GM19372 (cell line): ENCODE results near the gene RNF168.
"Not testable (repeated sequence)": the region's sequence is repeated elsewhere in the genome, so short reads cannot be mapped to it uniquely, and the experiment has no call there.

ENCODE experiments used
- ATAC-seq: cut with Tn5 transposase; IDR thresholded peaks from one replicate; pipeline ENCODE4 v1.9.1; 2021; ENCODE audit warnings: mild to moderate bottlenecking, low read depth, moderate library complexity; ENCODE audit not compliant: unreplicated experiment

The RNF168 gene

GRCh38 chr3:196517162-196517800 lies 13.7 kb upstream of the RNF168 start:
- ATAC-seq, result no peak

DNA sequence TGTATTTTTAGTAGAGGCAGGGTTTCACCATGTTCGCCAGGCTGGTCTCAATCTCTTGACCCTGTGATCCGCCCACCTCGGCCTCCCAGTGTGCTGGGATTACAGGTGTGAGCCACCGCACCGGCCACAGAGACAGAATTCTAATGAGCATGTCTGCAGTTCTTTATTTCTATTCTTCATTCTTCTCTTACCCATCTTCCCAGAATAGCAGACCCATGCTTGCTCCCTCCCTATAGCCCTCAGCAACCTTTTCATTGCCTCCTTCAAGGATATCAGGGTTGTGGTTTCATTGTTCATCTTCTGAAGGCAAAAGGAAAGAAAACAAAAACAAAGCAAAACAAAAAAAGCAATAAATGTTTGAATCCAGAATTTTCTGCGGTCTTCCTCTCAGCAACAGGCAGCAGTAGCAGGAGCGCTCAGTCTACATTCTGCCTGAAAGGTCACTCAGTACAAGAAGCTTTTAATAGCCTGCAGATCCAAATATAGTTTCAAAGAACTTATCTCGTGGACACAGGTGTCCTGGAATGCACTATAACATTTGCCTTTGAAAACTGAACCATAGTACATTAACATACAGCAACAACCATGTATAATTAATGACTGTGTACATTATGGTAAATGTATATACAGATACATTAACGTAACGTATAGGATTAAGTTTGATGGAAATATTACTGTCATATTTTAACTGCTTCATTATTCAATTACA lies 11.5 kb upstream of the RNF168 start, which contains the start of gene SMCO1:
Gene SMCO1, minus strand, starts transcription at position 434 of the 709 bp plus-strand sequence. Its CDS starts 137 bp downstream, at position 297.
- ATAC-seq, result no peak

- ATAC-seq, result no peak
Measured at GRCh38 chr3:196514350-196514716, 10.8 kb upstream of the RNF168 start.

- ATAC-seq, result no peak
Measured at GRCh38 chr3:196513697-196514349, 10.3 kb upstream of the RNF168 start.

DNA sequence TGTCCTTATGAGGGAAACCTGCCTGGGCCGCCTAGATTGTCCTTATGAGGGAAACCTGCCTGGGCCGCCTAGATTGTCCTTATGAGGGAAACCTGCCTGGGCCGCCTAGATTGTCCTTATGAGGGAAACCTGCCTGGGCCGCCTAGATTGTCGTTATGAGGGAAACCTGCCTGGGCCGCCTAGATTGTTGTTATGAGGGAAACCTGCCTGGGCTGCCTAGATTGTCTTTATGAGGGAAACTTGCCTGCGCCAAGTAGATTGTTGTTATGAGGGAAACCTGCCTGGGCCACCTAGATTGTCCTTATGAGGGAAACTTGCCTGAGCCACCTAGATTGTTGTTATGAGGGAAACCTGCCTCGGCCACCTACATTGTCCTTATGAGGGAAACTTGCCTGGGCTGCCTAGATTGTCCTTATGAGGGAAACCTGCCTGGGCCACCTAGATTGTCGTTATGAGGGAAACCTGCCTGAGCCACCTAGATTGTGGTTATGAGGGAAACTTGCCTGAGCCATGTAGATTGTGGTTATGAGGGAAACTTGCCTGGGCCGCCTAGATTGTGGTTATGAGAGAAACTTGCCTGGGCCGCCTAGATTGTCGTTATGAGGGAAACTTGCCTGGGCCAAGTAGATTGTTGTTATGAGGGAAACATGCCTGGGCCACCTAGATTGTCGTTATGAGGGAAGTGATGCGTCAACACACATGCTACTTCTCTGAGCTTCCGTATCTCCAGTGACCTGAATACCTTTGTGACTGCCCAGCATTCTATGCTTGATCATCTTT lies 8.3 kb upstream of the RNF168 start:
- ATAC-seq, result not testable (repeated sequence)

- not testable (repeated sequence) for ATAC-seq
Measured at GRCh38 chr3:196511108-196511507, 7.5 kb upstream of the RNF168 start.

DNA sequence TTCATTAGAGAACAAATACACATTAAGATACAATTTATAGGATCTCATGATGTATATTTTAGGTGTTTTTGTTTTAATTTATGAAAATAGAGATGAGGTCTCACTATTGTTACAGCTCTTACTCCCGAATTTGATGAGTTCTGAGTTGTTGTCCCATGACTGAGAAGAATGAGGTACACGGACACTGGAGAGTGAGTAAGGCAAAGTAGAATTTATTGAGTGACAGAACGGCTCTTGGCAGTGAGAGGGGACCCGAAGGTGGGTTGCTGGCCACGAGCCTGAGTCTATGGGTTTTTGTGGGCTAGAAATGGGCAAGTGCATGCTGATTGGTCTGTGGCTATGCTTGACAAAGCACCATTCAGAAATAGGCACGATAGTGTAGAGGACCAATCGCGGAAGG lies 3.1 kb upstream of the RNF168 start:
- no peak for ATAC-seq

- no peak for ATAC-seq
Measured at GRCh38 chr3:196504556-196504955, 988 bp upstream of the RNF168 start.

GRCh38 chr3:196504077-196504398 lies 470 bp upstream of the RNF168 start:
- ATAC-seq, result not testable (repeated sequence)

DNA sequence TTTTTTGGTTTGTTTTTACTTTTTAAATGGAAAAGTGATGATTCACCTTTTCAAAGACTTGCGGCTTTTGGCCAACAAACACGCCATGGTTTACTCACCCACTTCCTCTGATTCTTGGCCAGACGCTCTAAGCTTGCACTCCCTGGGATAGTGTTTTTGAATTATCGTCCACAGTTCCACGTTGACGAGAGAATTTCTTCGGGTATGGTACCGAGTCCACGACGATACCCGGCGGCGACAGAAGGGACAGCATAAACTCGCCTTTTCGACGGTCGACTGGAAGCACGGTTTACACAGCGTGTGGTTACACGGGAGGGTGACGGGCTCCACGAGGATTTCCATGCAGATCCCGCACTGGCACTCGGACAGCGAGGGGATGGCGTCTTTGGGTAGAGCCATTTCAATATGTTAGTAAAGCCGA lies 783 bp downstream of the RNF168 start:
- no peak for ATAC-seq

GRCh38 chr3:196501316-196502044 lies 2.1 kb downstream of the RNF168 start:
- no peak for ATAC-seq

GRCh38 chr3:196499807-196500524 lies 3.6 kb downstream of the RNF168 start:
- no peak for ATAC-seq

- ATAC-seq, result no peak
Measured at GRCh38 chr3:196499061-196499460, 4.5 kb downstream of the RNF168 start.

DNA sequence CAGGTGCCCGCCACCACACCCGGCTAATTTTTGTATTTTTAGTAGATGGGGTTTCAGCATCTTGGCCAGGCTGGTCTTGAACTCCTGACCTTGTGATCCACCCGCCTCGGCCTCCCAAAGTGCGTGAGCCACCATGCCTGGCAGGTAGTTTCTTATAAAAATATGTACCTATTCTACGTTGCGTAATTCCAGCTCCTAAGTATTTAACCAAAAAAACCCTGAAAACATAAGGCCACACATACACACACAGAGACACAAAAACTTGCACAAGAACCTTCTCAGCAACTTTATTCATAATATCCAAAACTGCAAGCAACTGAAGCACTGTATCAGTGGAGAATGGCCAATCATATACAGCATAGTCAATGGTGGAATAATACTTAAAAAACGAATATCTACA lies 5.3 kb downstream of the RNF168 start:
- no peak for ATAC-seq

- ATAC-seq, result no peak
Measured at GRCh38 chr3:196496183-196496582, 7.4 kb downstream of the RNF168 start.

DNA sequence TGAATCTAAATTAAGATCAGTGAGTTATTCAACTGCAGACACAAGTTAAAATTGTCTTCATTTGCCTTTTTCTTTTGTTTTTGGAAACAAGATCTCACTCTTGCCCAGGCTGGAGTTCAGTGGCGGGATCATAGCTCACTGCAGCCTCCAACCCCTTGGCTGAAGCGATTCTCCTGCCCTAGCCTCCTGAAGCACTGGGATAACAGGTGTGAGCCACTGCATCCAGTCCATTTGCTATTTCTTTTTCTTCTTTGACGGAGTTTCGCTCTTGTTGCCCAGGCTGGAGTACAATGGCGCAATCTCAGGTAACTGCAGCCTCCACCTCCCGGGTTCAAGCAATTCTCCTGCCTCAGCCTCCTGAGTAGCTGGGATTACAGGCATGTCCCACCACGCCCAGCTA lies 10.3 kb downstream of the RNF168 start:
- no peak for ATAC-seq

DNA sequence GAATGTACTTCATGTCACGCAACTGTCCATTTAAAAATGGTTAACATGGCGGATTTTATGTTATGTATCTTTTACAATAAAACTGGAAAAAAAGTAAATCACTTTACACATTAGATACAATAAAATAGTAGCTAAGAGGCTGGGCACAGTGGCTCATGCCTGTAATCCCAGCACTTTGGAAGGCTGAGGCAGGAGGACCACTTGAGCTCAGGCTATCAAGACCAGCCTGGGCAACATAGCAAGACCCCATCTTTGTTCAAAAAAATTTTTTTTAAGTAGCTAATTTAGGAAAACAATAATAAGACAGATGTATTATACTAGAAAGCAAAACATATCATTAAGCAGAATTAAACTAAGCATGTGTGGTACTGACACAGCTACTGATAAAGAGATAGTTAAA lies 11.5 kb downstream of the RNF168 start:
- ATAC-seq, result no peak

GRCh38 chr3:196489747-196490146 lies 13.8 kb downstream of the RNF168 start:
- ATAC-seq, result no peak

- ATAC-seq, result no peak
Measured at GRCh38 chr3:196486263-196486662, 17.3 kb downstream of the RNF168 start.

- no peak for ATAC-seq
Measured at GRCh38 chr3:196477678-196478077, 25.9 kb downstream of the RNF168 start.
